Calu3 (cell line): ENCODE measurements around the gene ARMC9. TPM values are rescaled to one million over a fixed set of nuclear protein-coding genes. Genes with fewer than 3 reads are reported as not detected.
"Not testable (repeated sequence)": the region's sequence is repeated elsewhere in the genome, so short reads cannot be mapped to it uniquely, and the experiment has no call there.

Source experiments
- BruUV-seq: library from RNA; stranded (reverse); fragments of 400-500 nt; replicated peaks from 2 replicates; lab custom pipeline; 2021; lab: Mats Ljungman, UMichigan
- CTCF ChIA-PET: fragments of 300-600 bp; sonication (Branson Sonifier 250); formaldehyde crosslinking; loops from one replicate; lab custom pipeline; 2022; ENCODE audit warnings: antibody characterized with exemption; lab: Charles Lee
- DNase-seq: peaks from one replicate; pipeline ENCODE4 v3.0.0; 2022
- H3K27ac Mint-ChIP-seq: one replicate; pipeline ENCODE4 v1.8.0; 2022; ENCODE audit warnings: mixed read lengths; ENCODE audit not compliant: unreplicated experiment
- H3K27me3 Mint-ChIP-seq: one replicate; pipeline ENCODE4 v1.8.0; 2022; ENCODE audit warnings: mixed read lengths; ENCODE audit not compliant: unreplicated experiment
- H3K36me3 Mint-ChIP-seq: one replicate; pipeline ENCODE4 v1.8.0; 2022; ENCODE audit warnings: mild to moderate bottlenecking, moderate library complexity, mixed read lengths; ENCODE audit not compliant: insufficient read depth, unreplicated experiment
- H3K4me1 Mint-ChIP-seq: one replicate; pipeline ENCODE4 v1.8.0; 2022; ENCODE audit warnings: mild to moderate bottlenecking, low read depth, mixed read lengths; ENCODE audit not compliant: unreplicated experiment
- H3K4me3 Mint-ChIP-seq: one replicate; pipeline ENCODE4 v1.8.0; 2022; ENCODE audit warnings: mild to moderate bottlenecking, low read depth, moderate library complexity, mixed read lengths; ENCODE audit not compliant: unreplicated experiment
- H3K9me3 Mint-ChIP-seq: one replicate; pipeline ENCODE4 v1.8.0; 2022; ENCODE audit warnings: low read depth, mixed read lengths; ENCODE audit not compliant: unreplicated experiment
- intact Hi-C: fragments of 100-400 bp; cut with micrococcal nuclease; formaldehyde crosslinking; loops from one replicate; pipeline ENCODE4 v1.10.0; 2022; ENCODE audit not compliant: unreplicated experiment
- total RNA-seq: library from RNA; stranded (reverse); gene quantifications from 2 replicates; pipeline ENCODE4 v1.2.3, GENCODE V29; 2022
- TF ChIP-seq, protein P1 (sequence below): fragments of 200-600 bp; IDR thresholded peaks from one replicate; pipeline ENCODE4 v1.8.0; 2022; ENCODE audit warnings: antibody characterized with exemption; ENCODE audit not compliant: unreplicated experiment

The ARMC9 gene
- total RNA-seq, 1 experiment from 2014 or later, result 13.6 TPM

DNA sequence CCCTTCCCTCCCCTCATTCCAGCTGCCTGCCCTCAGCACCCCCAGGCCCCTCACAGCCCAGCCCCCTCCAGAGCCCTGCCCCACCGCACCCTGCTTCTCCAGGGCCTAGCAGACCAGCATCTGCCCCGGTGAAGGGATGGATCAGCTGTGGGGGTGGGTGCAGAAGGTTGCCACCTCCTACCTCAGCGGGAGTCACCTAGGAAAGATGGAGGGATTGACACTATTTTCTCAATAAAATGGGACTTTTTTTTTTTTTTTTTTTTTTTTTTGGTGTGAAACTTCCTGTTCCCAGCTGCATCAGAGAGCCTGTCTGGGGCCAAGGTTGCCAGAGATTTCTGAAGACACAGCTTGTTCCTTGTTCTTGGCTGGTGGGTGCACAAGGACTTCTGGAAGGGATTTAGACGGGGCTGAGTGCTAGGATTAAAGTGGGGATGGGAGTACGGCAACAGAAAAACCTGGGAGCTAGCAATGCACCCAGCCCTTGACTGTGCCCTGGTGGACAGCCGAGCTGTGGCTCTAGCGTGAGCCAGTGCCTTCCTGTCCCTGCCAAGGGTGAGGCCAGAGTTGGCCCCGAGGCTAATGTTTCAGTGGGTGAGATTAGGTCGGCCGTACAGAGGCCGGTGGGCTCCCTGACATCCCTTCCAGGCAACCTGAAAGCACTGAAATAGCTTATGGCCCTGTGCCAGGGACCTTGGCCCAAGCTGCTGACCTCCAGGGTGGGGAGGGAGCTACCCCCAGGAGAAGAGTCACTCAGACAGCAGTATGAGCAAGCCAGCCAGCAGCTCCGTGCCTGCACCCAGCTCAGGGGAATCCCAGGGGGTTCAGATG is 201.6 kb downstream of the ARMC9 start:
- Mint-ChIP-seq H3K27ac (no peak overlapping the region), H3K36me3 (peaks cover 22% of the 10 kb centered on the region), H3K9me3 (no peaks in the 10 kb centered on the region), H3K27me3 (peaks cover 14% of the 10 kb centered on the region), H3K4me1 (peaks cover 46% of the 10 kb centered on the region), H3K4me3 (no peak overlapping the region)
- intact Hi-C loops, result no loop called here
- CTCF ChIA-PET, result interaction anchor here (0.6 to 1.8 kb wide), 11 partner anchors 9 to 470 kb away, joined by 3 to 20 read pairs (median 3); no protein-coding TSS in a partner anchor
- TSS peak; percentile 29 for BruUV-seq
- peak; percentile 41 for DNase-seq
- TF ChIP-seq, protein P1, sequence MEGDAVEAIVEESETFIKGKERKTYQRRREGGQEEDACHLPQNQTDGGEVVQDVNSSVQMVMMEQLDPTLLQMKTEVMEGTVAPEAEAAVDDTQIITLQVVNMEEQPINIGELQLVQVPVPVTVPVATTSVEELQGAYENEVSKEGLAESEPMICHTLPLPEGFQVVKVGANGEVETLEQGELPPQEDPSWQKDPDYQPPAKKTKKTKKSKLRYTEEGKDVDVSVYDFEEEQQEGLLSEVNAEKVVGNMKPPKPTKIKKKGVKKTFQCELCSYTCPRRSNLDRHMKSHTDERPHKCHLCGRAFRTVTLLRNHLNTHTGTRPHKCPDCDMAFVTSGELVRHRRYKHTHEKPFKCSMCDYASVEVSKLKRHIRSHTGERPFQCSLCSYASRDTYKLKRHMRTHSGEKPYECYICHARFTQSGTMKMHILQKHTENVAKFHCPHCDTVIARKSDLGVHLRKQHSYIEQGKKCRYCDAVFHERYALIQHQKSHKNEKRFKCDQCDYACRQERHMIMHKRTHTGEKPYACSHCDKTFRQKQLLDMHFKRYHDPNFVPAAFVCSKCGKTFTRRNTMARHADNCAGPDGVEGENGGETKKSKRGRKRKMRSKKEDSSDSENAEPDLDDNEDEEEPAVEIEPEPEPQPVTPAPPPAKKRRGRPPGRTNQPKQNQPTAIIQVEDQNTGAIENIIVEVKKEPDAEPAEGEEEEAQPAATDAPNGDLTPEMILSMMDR, result no peak

DNA sequence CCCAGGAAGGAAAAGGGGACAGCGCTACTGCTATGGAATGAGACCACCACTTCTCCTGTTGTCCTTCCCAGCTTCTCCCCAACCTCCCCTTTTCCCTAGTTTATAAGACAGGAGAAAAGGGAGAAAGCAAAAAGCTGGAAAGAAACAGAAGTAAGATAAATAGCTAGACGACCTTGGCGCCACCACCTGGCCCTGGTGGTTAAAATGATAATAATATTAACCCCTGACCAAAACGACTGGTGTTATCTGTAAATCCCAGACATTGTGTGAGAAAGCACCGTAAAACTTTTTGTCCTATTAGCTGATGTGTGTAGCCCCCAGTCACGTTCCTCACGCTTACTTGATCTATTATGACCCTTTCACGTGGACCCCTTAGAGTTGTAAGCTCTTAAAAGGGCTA is 202.2 kb downstream of the ARMC9 start:
- H3K4me3 Mint-ChIP-seq, H3K9me3 Mint-ChIP-seq, BruUV-seq, intact Hi-C loops, DNase-seq, H3K27ac Mint-ChIP-seq: not testable (repeated sequence)
- peaks cover 11% of the 10 kb centered on the region for H3K27me3 Mint-ChIP-seq
- peaks cover 51% of the 10 kb centered on the region for H3K4me1 Mint-ChIP-seq
- CTCF ChIA-PET, result interaction anchor here (0.6 to 1.8 kb wide), 10 partner anchors 9 to 297 kb away, joined by 3 to 20 read pairs (median 3); no protein-coding TSS in a partner anchor
- H3K36me3 Mint-ChIP-seq, result peaks cover 20% of the 10 kb centered on the region

GRCh38 chr2:231401101-231401500 is 202.7 kb downstream of the ARMC9 start:
- peaks cover 18% of the 10 kb centered on the region for H3K36me3 Mint-ChIP-seq
- H3K27me3 Mint-ChIP-seq, result peaks cover 11% of the 10 kb centered on the region
- H3K27ac Mint-ChIP-seq, DNase-seq, H3K4me3 Mint-ChIP-seq, BruUV-seq, H3K9me3 Mint-ChIP-seq, intact Hi-C loops: not testable (repeated sequence)
- H3K4me1 Mint-ChIP-seq, result peaks cover 55% of the 10 kb centered on the region
- CTCF ChIA-PET, result interaction anchor here (0.7 to 1.8 kb wide), 6 partner anchors 8 to 297 kb away, joined by 3 to 20 read pairs (median 4); no protein-coding TSS in a partner anchor

GRCh38 chr2:231403421-231404182 is 205.2 kb downstream of the ARMC9 start:
- CTCF ChIA-PET, result interaction anchor here (1.0 to 1.3 kb wide), 2 partner anchors 15 to 48 kb away, joined by 4 read pairs; no protein-coding TSS in a partner anchor
- H3K27ac Mint-ChIP-seq, result not testable (repeated sequence)

DNA sequence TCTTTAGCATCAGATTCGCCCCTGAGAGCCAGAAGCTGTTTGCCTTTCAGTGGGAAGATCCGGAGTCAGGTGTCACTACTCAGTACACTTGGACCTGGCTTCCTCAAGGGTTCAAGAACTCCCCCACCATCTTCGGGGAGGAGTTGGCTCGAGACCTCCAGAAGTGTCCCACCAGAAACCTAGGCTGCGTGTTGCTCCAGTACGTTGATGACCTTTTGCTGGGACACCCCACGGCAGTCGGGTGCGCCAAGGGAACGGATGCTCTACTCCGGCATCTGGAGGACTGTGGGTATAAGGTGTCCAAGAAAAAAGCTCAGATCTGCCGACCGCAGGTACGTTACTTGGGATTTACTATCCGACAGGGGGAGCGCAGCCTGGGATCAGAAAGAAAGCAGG is 205.8 kb downstream of the ARMC9 start:
- H3K4me3 Mint-ChIP-seq, CTCF ChIA-PET, H3K36me3 Mint-ChIP-seq, H3K9me3 Mint-ChIP-seq, BruUV-seq, H3K27ac Mint-ChIP-seq, DNase-seq: not testable (repeated sequence)
- Mint-ChIP-seq H3K27me3 (peaks cover 11% of the 10 kb centered on the region), H3K4me1 (peaks cover 44% of the 10 kb centered on the region)
- intact Hi-C loops, result loop anchor here (2.0 kb wide), 1 partner anchor 107 kb away; no protein-coding TSS in a partner anchor

More at GRCh38 chr2:231403421-231404182, 205.2 kb downstream of the ARMC9 start:
- H3K9me3 Mint-ChIP-seq, H3K4me3 Mint-ChIP-seq, BruUV-seq, DNase-seq, H3K36me3 Mint-ChIP-seq: not testable (repeated sequence)
- peaks cover 44% of the 10 kb centered on the region for H3K4me1 Mint-ChIP-seq
- intact Hi-C loops, result loop anchor here (2.0 kb wide), 1 partner anchor 107 kb away; no protein-coding TSS in a partner anchor
- H3K27me3 Mint-ChIP-seq, result peaks cover 11% of the 10 kb centered on the region
